Calu3 (cell line): ENCODE results near the gene FGFR1OP2. TPM values are rescaled to one million over a fixed set of nuclear protein-coding genes. Genes with fewer than 3 reads are reported as not detected.

ENCODE experiments used
- BruUV-seq: library from RNA; stranded (reverse); fragments of 400-500 nt; replicated peaks from 2 replicates; lab custom pipeline; 2021; lab: Mats Ljungman, UMichigan
- CTCF ChIA-PET: fragments of 300-600 bp; sonication (Branson Sonifier 250); formaldehyde crosslinking; loops from one replicate; lab custom pipeline; 2022; ENCODE audit warnings: antibody characterized with exemption; lab: Charles Lee
- DNase-seq: peaks from one replicate; pipeline ENCODE4 v3.0.0; 2022
- H3K27ac Mint-ChIP-seq: one replicate; pipeline ENCODE4 v1.8.0; 2022; ENCODE audit warnings: mixed read lengths; ENCODE audit not compliant: unreplicated experiment
- H3K27me3 Mint-ChIP-seq: one replicate; pipeline ENCODE4 v1.8.0; 2022; ENCODE audit warnings: mixed read lengths; ENCODE audit not compliant: unreplicated experiment
- H3K36me3 Mint-ChIP-seq: one replicate; pipeline ENCODE4 v1.8.0; 2022; ENCODE audit warnings: mild to moderate bottlenecking, moderate library complexity, mixed read lengths; ENCODE audit not compliant: insufficient read depth, unreplicated experiment
- H3K4me1 Mint-ChIP-seq: one replicate; pipeline ENCODE4 v1.8.0; 2022; ENCODE audit warnings: mild to moderate bottlenecking, low read depth, mixed read lengths; ENCODE audit not compliant: unreplicated experiment
- H3K4me3 Mint-ChIP-seq: one replicate; pipeline ENCODE4 v1.8.0; 2022; ENCODE audit warnings: mild to moderate bottlenecking, low read depth, moderate library complexity, mixed read lengths; ENCODE audit not compliant: unreplicated experiment
- H3K9me3 Mint-ChIP-seq: one replicate; pipeline ENCODE4 v1.8.0; 2022; ENCODE audit warnings: low read depth, mixed read lengths; ENCODE audit not compliant: unreplicated experiment
- intact Hi-C: fragments of 100-400 bp; cut with micrococcal nuclease; formaldehyde crosslinking; loops from one replicate; pipeline ENCODE4 v1.10.0; 2022; ENCODE audit not compliant: unreplicated experiment
- total RNA-seq: library from RNA; stranded (reverse); gene quantifications from 2 replicates; pipeline ENCODE4 v1.2.3, GENCODE V29; 2022
- TF ChIP-seq, protein P1 (sequence below): fragments of 200-600 bp; IDR thresholded peaks from one replicate; pipeline ENCODE4 v1.8.0; 2022; ENCODE audit warnings: antibody characterized with exemption; ENCODE audit not compliant: unreplicated experiment

The FGFR1OP2 gene
- total RNA-seq, 1 experiment from 2014 or later, result 37.5 TPM

DNA sequence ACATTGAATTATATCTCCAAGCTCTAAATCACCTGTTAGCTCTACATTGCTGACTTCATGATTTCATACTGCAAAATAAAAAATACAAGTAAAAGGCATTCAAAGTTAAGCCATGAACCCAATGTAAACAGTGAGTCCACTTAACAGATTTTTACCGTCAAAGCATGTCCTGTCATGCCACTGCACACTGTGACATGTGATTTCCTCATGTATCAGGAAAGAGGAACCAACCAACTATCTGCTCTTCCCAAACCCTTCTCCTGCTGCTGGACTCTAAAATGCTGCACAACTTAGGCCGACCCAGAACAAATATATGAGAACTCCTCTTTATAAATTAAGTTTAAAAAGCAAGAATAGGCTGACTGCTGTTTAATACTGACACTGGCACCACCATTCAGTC, 38.4 kb downstream of the FGFR1OP2 start:
- Mint-ChIP-seq H3K9me3 (no peaks in the 10 kb centered on the region), H3K36me3 (no peaks in the 10 kb centered on the region), H3K27ac (no peak overlapping the region), H3K4me3 (no peak overlapping the region), H3K4me1 (no peaks in the 10 kb centered on the region), H3K27me3 (no peaks in the 10 kb centered on the region)
- TF ChIP-seq, protein P1, sequence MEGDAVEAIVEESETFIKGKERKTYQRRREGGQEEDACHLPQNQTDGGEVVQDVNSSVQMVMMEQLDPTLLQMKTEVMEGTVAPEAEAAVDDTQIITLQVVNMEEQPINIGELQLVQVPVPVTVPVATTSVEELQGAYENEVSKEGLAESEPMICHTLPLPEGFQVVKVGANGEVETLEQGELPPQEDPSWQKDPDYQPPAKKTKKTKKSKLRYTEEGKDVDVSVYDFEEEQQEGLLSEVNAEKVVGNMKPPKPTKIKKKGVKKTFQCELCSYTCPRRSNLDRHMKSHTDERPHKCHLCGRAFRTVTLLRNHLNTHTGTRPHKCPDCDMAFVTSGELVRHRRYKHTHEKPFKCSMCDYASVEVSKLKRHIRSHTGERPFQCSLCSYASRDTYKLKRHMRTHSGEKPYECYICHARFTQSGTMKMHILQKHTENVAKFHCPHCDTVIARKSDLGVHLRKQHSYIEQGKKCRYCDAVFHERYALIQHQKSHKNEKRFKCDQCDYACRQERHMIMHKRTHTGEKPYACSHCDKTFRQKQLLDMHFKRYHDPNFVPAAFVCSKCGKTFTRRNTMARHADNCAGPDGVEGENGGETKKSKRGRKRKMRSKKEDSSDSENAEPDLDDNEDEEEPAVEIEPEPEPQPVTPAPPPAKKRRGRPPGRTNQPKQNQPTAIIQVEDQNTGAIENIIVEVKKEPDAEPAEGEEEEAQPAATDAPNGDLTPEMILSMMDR, result no peak
- CTCF ChIA-PET, result interaction anchor here (1.1 kb wide), 1 partner anchor 10 kb away, joined by 3 read pairs; no protein-coding TSS in a partner anchor
- BruUV-seq, result no TSS peak
- intact Hi-C loops, result no loop called here
- no peak for DNase-seq

DNA sequence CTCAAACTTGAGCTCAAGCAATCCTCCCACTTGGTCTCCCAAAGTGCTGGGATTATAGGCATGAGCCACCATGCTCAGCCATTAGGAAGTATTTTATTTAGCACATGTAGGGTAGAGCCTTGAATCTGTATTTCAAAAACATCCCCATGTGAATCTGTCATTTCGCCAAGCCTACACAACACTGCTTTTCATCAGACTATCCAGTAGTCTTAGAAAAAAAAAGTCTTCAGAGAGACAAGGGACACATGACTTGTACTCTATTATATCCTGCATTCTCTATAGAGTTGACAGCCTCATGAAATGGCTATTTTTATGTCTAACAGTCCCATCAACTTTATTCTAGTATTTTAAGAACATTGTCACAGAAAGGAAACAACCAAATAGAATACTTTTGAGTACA, 40.5 kb downstream of the FGFR1OP2 start:
- BruUV-seq, result no TSS peak
- H3K27ac Mint-ChIP-seq, result no peak overlapping the region
- no peaks in the 10 kb centered on the region for H3K9me3 Mint-ChIP-seq
- H3K36me3 Mint-ChIP-seq, result no peaks in the 10 kb centered on the region
- no peak for DNase-seq
- intact Hi-C loops, result no loop called here
- H3K4me3 Mint-ChIP-seq, result no peak overlapping the region
- TF ChIP-seq, protein P1, result no peak
- no peaks in the 10 kb centered on the region for H3K27me3 Mint-ChIP-seq
- no peaks in the 10 kb centered on the region for H3K4me1 Mint-ChIP-seq
- CTCF ChIA-PET, result no interaction called here

DNA sequence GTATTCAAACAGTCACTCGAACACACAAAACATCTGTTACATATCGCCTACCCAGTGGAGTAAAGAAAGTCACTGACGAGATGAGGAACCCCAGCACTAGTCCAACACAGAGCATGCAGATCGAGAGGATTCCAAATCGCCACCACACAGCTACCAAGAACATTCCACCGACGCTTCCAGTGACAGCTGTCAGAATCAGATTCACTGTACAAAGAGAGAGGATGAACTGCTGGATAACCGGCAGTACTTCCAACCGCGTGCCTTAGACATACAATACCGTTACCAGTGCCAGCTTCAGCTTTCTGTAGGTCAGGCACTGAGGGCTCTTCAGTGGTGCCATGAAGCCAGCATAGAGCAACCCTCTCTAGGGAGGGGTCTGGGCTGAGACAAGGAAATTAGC, 41.5 kb downstream of the FGFR1OP2 start:
- CTCF ChIA-PET, result no interaction called here

DNA sequence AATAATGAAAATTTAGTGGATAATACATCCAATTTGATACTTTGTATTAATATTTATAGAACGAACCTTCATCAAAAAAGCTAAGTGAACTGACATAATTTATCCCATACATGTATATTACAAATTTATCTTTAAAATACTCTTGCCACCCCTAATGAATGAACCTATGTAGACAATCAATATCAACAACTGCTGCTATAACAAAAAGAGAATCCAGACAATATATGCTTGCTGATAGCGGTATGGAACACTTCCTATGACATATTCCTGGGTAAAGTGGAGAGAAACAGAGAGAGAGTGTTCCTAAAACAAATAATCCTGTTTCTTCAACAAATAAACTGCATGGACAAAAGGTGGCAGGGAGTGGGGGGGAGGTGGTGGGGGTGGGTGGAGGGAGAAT, 44.6 kb downstream of the FGFR1OP2 start:
- Mint-ChIP-seq H3K36me3 (peaks cover 10% of the 10 kb centered on the region), H3K4me3 (no peak overlapping the region)
- TF ChIP-seq, protein P1, result no peak

More for the DNA sequence above, 41.5 kb downstream of the FGFR1OP2 start:
- TF ChIP-seq, protein P1, result no peak
- H3K27ac Mint-ChIP-seq, result no peak overlapping the region
- no peak overlapping the region for H3K4me3 Mint-ChIP-seq
- no peaks in the 10 kb centered on the region for H3K4me1 Mint-ChIP-seq
- H3K27me3 Mint-ChIP-seq, result no peaks in the 10 kb centered on the region
- H3K36me3 Mint-ChIP-seq, result no peaks in the 10 kb centered on the region
- intact Hi-C loops, result no loop called here
- H3K9me3 Mint-ChIP-seq, result no peaks in the 10 kb centered on the region
- no peak for DNase-seq
- BruUV-seq, result no TSS peak

More for the DNA sequence above, 44.6 kb downstream of the FGFR1OP2 start:
- CTCF ChIA-PET, result no interaction called here
- Mint-ChIP-seq H3K9me3 (no peaks in the 10 kb centered on the region), H3K27me3 (no peaks in the 10 kb centered on the region), H3K27ac (no peak overlapping the region), H3K4me1 (no peaks in the 10 kb centered on the region)
- intact Hi-C loops, result no loop called here
- no TSS peak for BruUV-seq
- DNase-seq, result no peak
